Chondrocyte (in vitro differentiated cells): ENCODE measurements around the gene ZNF688. TPM values are rescaled to one million over a fixed set of nuclear protein-coding genes. Genes with fewer than 3 reads are reported as not detected.
"Not testable (repeated sequence)": the region's sequence is repeated elsewhere in the genome, so short reads cannot be mapped to it uniquely, and the experiment has no call there.

Experiments
- DNase-seq: peaks from one replicate; pipeline ENCODE4 v3.0.0; 2021; ENCODE audit warnings: mixed read lengths, low spot score
- H3K27ac Mint-ChIP-seq: one replicate; pipeline ENCODE4 v1.8.0; 2021; ENCODE audit warnings: mild to moderate bottlenecking, moderate library complexity, mixed read lengths; ENCODE audit not compliant: unreplicated experiment
- H3K27me3 Mint-ChIP-seq: 2 replicates; pipeline ENCODE4 v1.8.0; 2021; ENCODE audit warnings: low read depth, mixed read lengths
- H3K36me3 Mint-ChIP-seq: 2 replicates; pipeline ENCODE4 v1.8.0; 2021; ENCODE audit warnings: low read depth, mixed read lengths
- H3K4me1 Mint-ChIP-seq: 2 replicates; pipeline ENCODE4 v1.8.0; 2021; ENCODE audit warnings: low read depth, mild to moderate bottlenecking, mixed read lengths
- H3K4me3 Mint-ChIP-seq: one replicate; pipeline ENCODE4 v1.8.0; 2021; ENCODE audit warnings: mild to moderate bottlenecking, moderate library complexity, mixed read lengths; ENCODE audit not compliant: unreplicated experiment
- H3K9me3 Mint-ChIP-seq: 2 replicates; pipeline ENCODE4 v1.8.0; 2021; ENCODE audit warnings: low read depth, mixed read lengths
- total RNA-seq: library from RNA; stranded (reverse); gene quantifications from 3 replicates; pipeline ENCODE4 v1.2.1, GENCODE V29; 2021
- TF ChIP-seq, protein P1 (sequence below): fragments of 200-600 bp; sonication (generic); IDR thresholded peaks from 2 replicates; pipeline ENCODE4 v1.5.0; 2021; ENCODE audit warnings: antibody characterized with exemption, mild to moderate bottlenecking, moderate library complexity

ZNF688 gene
- total RNA-seq, 1 donor from 2014 or later, result 13.7 TPM

GRCh38 chr16:30600215-30600614 lies 28.7 kb upstream of the ZNF688 start:
- H3K9me3 Mint-ChIP-seq, result peaks cover 4% of the 10 kb centered on the region
- H3K4me1 Mint-ChIP-seq, result no peaks in the 10 kb centered on the region
- no peaks in the 10 kb centered on the region for H3K27me3 Mint-ChIP-seq
- peaks cover 16% of the 10 kb centered on the region for H3K36me3 Mint-ChIP-seq
- DNase-seq, result peak; percentile 15
- no peak overlapping the region for H3K4me3 Mint-ChIP-seq
- no peak overlapping the region for H3K27ac Mint-ChIP-seq
- TF ChIP-seq, protein P1, sequence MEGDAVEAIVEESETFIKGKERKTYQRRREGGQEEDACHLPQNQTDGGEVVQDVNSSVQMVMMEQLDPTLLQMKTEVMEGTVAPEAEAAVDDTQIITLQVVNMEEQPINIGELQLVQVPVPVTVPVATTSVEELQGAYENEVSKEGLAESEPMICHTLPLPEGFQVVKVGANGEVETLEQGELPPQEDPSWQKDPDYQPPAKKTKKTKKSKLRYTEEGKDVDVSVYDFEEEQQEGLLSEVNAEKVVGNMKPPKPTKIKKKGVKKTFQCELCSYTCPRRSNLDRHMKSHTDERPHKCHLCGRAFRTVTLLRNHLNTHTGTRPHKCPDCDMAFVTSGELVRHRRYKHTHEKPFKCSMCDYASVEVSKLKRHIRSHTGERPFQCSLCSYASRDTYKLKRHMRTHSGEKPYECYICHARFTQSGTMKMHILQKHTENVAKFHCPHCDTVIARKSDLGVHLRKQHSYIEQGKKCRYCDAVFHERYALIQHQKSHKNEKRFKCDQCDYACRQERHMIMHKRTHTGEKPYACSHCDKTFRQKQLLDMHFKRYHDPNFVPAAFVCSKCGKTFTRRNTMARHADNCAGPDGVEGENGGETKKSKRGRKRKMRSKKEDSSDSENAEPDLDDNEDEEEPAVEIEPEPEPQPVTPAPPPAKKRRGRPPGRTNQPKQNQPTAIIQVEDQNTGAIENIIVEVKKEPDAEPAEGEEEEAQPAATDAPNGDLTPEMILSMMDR, result no peak

GRCh38 chr16:30592871-30593270 lies 21.4 kb upstream of the ZNF688 start:
- no peak overlapping the region for H3K27ac Mint-ChIP-seq
- TF ChIP-seq, protein P1, result no peak
- no peak overlapping the region for H3K4me3 Mint-ChIP-seq
- DNase-seq, result no peak
- peaks cover 6% of the 10 kb centered on the region for H3K9me3 Mint-ChIP-seq
- no peaks in the 10 kb centered on the region for H3K27me3 Mint-ChIP-seq
- H3K4me1 Mint-ChIP-seq, result no peaks in the 10 kb centered on the region
- no peaks in the 10 kb centered on the region for H3K36me3 Mint-ChIP-seq

- not testable (repeated sequence) for H3K4me1 Mint-ChIP-seq, H3K36me3 Mint-ChIP-seq, H3K27me3 Mint-ChIP-seq, H3K9me3 Mint-ChIP-seq, DNase-seq, H3K27ac Mint-ChIP-seq, H3K4me3 Mint-ChIP-seq
These were observed 19.4 kb upstream of the ZNF688 start for GRCh38 chr16:30590869-30591268.

GRCh38 chr16:30589582-30589981 lies 18.1 kb upstream of the ZNF688 start:
- not testable (repeated sequence) for H3K27ac Mint-ChIP-seq, DNase-seq, H3K4me3 Mint-ChIP-seq, H3K9me3 Mint-ChIP-seq, H3K36me3 Mint-ChIP-seq, H3K27me3 Mint-ChIP-seq
- peaks cover 16% of the 10 kb centered on the region for H3K4me1 Mint-ChIP-seq

DNA sequence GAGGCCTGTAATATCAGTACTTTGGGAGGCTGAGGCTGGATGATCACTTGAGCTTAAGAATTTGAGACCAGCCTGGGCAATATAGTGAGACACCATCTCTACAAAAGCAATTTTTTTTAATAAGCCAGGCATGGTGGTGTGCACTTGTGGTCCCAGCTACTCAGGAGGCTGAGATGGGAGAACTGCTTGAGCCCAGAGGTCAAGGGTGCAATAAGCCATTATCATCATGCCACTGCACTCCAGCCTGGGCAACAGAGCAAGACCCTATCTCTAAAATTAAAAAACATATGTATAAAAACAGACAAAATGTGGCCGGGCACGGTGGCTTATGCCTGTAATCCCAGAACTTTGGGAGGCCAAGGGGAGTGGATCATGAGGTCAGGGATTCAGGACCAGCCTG lies 17.1 kb upstream of the ZNF688 start:
- no peaks in the 10 kb centered on the region for H3K9me3 Mint-ChIP-seq
- H3K4me3 Mint-ChIP-seq, result no peak overlapping the region
- H3K27ac Mint-ChIP-seq, result no peak overlapping the region
- H3K36me3 Mint-ChIP-seq, result no peaks in the 10 kb centered on the region
- H3K27me3 Mint-ChIP-seq, result no peaks in the 10 kb centered on the region
- DNase-seq, result no peak
- H3K4me1 Mint-ChIP-seq, result peaks cover 22% of the 10 kb centered on the region
- TF ChIP-seq, protein P1, result no peak

- no peaks in the 10 kb centered on the region for H3K27me3 Mint-ChIP-seq
- no peaks in the 10 kb centered on the region for H3K9me3 Mint-ChIP-seq
- H3K27ac Mint-ChIP-seq, result peak within 1 kb of the TSS; percentile 89
- H3K36me3 Mint-ChIP-seq, result peaks cover 7% of the 10 kb centered on the region
- H3K4me1 Mint-ChIP-seq, result peaks cover 22% of the 10 kb centered on the region
- TF ChIP-seq, protein P1, result peak; percentile 43
- peak within 1 kb of the TSS; percentile 83 for H3K4me3 Mint-ChIP-seq
- DNase-seq, result peak; percentile 94
These were observed 14.1 kb upstream of the ZNF688 start, which contains the start of gene ZNF785 for GRCh38 chr16:30585400-30586191. TSS of gene ZNF785 (minus strand) at chr16:30585697. CDS start at chr16:30585611, 86 bp downstream.
